D721Med (cell line): ENCODE data around the gene SOX2.

Source experiments
- DNase-seq: peaks from one replicate; pipeline ENCODE4 v3.0.0; 2011; ENCODE audit warnings: low spot score; ENCODE audit not compliant: insufficient read length
- FAIRE-seq: peaks from 2 replicates; lab custom pipeline; 2011; peaks lifted over from hg19 to GRCh38; lab: Jason Lieb, UNC
- TF ChIP-seq, protein P1 (sequence below): IDR thresholded peaks from 2 replicates; pipeline ENCODE4 v1.5.1; 2012; ENCODE audit warnings: mild to moderate bottlenecking, control low read depth; ENCODE audit not compliant: insufficient read depth; ENCODE audit errors: missing control alignments

The SOX2 gene

DNA sequence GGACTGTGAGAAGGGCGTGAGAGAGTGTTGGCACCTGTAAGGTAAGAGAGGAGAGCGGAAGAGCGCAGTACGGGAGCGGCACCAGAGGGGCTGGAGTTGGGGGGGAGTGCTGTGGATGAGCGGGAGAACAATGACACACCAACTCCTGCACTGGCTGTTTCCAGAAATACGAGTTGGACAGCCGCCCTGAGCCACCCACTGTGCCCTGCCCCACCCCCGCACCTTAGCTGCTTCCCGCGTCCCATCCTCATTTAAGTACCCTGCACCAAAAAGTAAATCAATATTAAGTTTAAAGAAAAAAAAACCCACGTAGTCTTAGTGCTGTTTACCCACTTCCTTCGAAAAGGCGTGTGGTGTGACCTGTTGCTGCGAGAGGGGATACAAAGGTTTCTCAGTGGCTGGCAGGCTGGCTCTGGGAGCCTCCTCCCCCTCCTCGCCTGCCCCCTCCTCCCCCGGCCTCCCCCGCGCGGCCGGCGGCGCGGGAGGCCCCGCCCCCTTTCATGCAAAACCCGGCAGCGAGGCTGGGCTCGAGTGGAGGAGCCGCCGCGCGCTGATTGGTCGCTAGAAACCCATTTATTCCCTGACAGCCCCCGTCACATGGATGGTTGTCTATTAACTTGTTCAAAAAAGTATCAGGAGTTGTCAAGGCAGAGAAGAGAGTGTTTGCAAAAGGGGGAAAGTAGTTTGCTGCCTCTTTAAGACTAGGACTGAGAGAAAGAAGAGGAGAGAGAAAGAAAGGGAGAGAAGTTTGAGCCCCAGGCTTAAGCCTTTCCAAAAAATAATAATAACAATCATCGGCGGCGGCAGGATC is at the start of gene SOX2:
SOX2 (plus strand) TSS at position 601 of the 811 bp plus-strand sequence. CDS start 436 bp downstream, outside the sequence.
- DNase-seq (no peak), FAIRE-seq (no peak)
- TF ChIP-seq, protein P1, sequence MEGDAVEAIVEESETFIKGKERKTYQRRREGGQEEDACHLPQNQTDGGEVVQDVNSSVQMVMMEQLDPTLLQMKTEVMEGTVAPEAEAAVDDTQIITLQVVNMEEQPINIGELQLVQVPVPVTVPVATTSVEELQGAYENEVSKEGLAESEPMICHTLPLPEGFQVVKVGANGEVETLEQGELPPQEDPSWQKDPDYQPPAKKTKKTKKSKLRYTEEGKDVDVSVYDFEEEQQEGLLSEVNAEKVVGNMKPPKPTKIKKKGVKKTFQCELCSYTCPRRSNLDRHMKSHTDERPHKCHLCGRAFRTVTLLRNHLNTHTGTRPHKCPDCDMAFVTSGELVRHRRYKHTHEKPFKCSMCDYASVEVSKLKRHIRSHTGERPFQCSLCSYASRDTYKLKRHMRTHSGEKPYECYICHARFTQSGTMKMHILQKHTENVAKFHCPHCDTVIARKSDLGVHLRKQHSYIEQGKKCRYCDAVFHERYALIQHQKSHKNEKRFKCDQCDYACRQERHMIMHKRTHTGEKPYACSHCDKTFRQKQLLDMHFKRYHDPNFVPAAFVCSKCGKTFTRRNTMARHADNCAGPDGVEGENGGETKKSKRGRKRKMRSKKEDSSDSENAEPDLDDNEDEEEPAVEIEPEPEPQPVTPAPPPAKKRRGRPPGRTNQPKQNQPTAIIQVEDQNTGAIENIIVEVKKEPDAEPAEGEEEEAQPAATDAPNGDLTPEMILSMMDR: no peak

DNA sequence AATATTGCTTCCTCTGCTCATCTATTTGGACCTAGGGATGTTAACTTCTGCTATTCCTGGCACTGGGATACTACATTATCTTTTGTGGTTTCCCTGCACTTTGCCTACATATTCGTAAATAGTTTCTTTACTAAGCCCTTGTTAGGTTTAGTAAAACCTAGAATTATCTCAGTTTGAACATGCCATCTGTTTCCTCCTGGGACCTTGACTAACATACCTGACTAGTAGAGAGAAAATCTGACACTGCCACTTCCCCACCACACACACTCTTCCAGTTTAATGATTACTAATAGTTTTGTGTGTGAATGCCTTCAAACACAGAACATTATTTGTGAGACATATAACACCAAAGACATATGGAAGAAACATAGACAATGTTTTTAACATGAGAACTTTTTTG is 28.2 kb upstream of the SOX2 start:
- DNase-seq: no peak
- no peak for FAIRE-seq
- TF ChIP-seq, protein P1: no peak

DNA sequence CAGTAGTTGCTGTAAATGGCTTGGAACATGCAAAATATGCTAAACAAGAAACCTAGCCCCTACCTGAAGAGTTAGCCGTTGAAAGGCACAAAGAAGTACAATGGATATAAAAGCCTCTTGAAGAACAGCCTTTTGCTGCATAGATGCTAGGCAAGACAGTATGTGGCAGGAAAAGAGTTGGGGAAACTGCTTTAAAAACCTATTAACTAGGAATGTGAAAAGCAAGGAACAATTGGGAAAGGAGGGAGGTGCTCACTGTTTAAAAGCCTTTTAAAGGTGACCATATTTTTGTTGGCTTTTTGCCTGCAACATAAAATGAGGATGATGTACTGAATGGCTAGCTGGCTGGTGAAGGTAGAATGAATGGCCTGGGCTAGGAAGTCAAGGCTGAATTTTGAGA is 24.5 kb upstream of the SOX2 start:
- FAIRE-seq: no peak

DNA sequence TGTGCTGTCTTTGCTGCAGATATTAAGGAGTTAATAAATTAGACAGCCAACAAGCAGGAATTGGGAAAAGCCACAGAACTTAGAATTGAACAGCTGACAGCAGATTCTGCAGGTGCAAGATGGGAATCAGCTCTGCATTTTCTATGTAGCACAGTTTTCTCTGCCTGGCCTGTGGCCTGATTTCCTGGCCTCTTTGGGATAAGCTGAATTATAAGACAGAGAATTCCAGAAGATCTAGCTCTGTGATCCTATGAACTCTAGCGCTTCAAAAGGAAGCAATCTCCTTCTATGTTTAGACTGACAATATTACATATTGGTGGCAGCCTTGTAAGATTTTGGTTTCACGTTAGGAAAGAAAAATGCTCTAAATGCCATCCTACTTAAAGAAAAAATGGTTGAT is 24.0 kb upstream of the SOX2 start:
- FAIRE-seq: no peak
- TF ChIP-seq, protein P1: no peak
- DNase-seq: no peak

More for the DNA sequence above, 24.5 kb upstream of the SOX2 start:
- TF ChIP-seq, protein P1: no peak
- DNase-seq: no peak

DNA sequence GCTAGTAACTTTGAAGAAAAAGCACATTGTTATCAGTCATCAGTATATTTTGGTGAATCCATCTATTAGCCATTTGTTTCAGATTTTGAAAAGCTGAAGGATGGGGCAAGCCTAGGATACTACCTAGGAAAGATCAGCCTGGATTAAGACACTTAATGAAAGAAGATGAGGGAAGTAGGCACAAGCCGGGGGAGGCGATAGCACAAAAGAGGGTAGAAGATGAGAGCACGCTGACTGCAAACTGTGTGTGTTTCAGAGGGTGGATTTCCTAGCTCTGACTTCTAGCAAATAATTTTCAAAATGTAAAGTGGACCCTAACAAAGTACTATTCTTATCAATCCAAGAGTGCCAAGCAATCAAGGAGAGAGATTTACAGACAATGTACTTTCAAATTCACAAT is 22.2 kb upstream of the SOX2 start:
- no peak for FAIRE-seq
- TF ChIP-seq, protein P1: no peak
- no peak for DNase-seq

DNA sequence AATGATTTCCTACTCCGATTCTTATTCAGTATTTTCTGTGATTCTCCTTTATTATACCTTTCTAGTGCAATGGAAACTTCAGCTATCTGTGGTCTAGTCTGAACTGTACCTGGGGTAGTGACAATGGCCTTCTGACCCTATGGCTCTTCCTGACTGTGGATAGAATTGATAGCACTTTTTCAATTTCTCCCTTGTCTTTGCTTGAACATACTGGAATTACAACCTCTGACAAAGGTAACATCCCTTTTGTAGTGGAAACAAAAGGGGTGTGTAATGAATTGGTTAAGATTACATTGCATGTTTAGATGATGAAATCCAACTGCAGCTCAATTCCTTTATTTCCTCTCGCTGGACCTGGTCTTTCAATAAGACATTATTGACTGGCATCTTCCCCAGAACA is 21.0 kb upstream of the SOX2 start:
- DNase-seq: no peak
- TF ChIP-seq, protein P1: no peak
- no peak for FAIRE-seq

DNA sequence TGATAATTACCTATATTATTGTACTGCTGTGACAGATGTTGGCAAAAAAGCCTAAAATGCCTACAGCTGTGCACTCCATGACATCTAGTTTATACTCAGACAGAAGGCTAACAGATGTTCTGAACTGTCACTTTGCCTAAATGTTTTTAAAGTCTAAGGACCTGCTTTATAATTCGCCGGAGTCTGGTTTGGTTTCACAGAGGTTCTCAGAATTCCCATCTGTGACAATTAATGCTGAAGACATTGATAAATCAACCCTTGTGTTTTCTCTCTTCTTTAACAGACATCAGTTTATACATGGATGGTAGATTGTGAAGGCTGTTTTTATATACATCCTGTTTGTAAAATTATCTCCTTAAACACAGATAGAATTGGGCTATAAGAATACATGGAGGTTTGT is 19.8 kb upstream of the SOX2 start:
- FAIRE-seq: no peak
- TF ChIP-seq, protein P1: no peak
- DNase-seq: no peak
